KOPT-K1 (cell line): ENCODE measurements around the gene ST8SIA4.

Source experiments
- H3K27ac ChIP-seq: fragments of 200-600 bp; sonication (generic); 2 replicates; pipeline ENCODE4 v1.5.1; 2016; ENCODE audit warnings: antibody characterized with exemption, mild to moderate bottlenecking, low read depth, low read length; ENCODE audit not compliant: poor library complexity, severe bottlenecking
- H3K36me3 ChIP-seq: fragments of 200-600 bp; sonication (generic); 2 replicates; pipeline ENCODE4 v1.5.1; 2017; ENCODE audit warnings: antibody characterized with exemption, mild to moderate bottlenecking, low read length, moderate library complexity; ENCODE audit not compliant: insufficient read depth
- H3K9me3 ChIP-seq: fragments of 200-600 bp; sonication (generic); 2 replicates; pipeline ENCODE4 v1.5.1; 2017; ENCODE audit warnings: antibody characterized with exemption, low read length, mild to moderate bottlenecking; ENCODE audit not compliant: insufficient read depth, poor library complexity, severe bottlenecking

The ST8SIA4 gene

DNA sequence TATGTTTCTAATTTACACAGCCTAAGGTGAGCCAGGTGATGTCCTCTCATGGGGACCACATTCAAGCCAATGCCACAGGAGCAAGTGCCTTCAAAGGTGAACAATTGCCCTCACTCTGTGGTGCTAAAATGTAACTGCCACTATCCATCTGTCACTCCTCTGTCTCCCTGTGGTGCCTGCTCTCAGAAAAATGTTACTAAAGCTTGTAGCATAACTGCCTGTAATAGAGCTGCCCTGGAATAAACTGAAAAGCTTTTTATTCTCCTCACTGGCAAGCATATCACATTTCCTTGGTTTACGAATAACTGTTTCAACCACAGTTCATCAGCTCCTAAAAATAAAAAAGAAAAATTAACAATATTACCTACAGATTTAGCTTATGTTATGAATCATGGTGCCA, 142.4 kb downstream of the ST8SIA4 start:
- Histone ChIP-seq H3K9me3 (no peaks in the 10 kb centered on the region), H3K36me3 (no peaks in the 10 kb centered on the region), H3K27ac (no peak overlapping the region)

DNA sequence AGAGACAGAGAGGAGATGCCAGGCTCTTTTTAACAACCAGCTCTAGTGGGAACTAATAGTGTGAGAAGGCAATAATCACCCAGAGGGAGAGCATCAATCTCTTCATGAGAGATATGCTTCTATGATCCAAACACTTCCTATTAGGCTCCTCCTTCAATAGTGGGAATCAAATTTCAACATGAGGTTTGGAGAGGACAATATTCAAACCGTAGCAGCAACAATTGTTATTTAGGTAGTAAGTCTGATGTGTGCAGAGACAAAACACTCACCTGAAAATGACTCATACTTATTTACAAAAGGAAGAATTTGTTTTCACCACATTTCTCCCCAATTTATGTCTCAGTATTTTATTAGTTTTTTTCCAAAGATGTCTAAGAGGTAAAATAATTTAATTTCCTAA, 144.3 kb downstream of the ST8SIA4 start:
- no peaks in the 10 kb centered on the region for H3K36me3 ChIP-seq
- H3K9me3 ChIP-seq: no peaks in the 10 kb centered on the region
- no peak overlapping the region for H3K27ac ChIP-seq

DNA sequence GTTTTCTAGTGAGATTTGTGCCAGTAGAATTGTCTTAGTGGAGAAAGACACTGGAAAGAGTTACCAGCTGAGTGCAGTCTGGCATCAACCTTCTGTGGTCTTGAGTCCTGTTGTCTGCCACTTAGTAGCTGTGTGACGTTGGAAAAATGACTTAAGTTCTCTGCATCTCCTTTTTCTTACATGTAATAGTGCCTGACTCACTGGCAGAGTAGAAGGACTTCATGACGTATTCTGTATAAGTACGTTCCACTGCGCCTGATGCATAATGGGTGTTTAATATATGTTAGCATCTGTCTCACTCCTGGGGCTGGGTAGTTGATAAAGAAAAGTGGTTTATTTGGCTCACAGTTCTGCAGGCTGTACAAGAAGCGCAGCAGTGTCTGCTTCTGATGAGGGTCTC, 144.8 kb downstream of the ST8SIA4 start:
- no peaks in the 10 kb centered on the region for H3K36me3 ChIP-seq
- no peaks in the 10 kb centered on the region for H3K9me3 ChIP-seq
- H3K27ac ChIP-seq: no peak overlapping the region

DNA sequence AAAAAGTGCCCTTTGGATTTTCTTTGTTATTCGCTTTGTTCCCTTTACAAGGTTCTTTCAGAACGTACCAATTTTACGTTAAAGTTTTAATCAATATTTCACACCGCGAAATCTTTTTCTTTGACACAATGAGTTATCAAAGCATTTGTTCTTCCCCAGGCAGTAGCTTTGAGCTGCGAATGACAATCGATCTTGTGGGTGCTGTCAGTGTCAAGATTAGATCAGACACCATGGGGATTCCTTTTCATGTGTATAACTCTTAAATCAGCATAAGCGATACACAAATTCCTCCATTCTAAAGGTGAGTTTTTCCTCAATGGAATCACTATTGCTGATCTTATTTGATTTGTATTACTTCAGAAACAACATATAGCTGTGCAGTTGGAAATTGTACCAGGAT, 145.5 kb downstream of the ST8SIA4 start:
- H3K9me3 ChIP-seq: no peaks in the 10 kb centered on the region
- no peak overlapping the region for H3K27ac ChIP-seq
- no peaks in the 10 kb centered on the region for H3K36me3 ChIP-seq
